Measurements from ENCODE around the gene LIMA1. TPM values are rescaled to one million over a fixed set of nuclear protein-coding genes. Genes with fewer than 3 reads are reported as not detected.
A peak's percentile ranks its signal among the peaks of the same experiment; 100 is the strongest.

The LIMA1 gene
- total and polyA plus RNA-seq, 5 experiments from 2014 or later: 9.0 to 12.5 (median 11.0) TPM

DNA sequence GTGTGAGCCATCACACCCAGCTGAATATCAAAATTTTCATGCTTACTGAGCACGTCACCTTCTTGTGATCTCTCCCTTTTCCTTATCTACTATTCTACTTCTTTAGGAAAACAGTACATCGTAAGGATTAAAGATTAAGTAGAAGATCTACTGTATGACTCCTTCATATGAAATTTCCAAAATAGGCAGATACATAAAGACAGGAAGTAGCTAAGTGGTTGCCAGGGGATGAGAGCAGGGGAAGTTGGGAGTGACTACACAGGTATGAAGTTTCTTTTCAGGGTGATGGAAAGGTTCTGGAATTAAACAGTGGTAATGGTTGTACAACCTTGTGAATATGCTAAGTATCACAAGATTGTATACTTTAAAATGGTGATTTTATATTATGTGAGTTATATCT, 79.6 kb downstream of the LIMA1 start:
- ATAC-seq (no peak), DNase-seq (no peak)
- Mint-ChIP-seq H3K4me1 (no peaks in the 10 kb centered on the region), H3K36me3 (peaks cover 13 to 75% (median 28%) of the 10 kb centered on the region in 3 donors), H3K27ac (no peak overlapping the region), H3K4me3 (no peak overlapping the region), H3K27me3 (no peaks in the 10 kb centered on the region), H3K9me3 (no peaks in the 10 kb centered on the region)
- POLR2A ChIA-PET: no interaction called here

GRCh38 chr12:50201987-50202521, 81.3 kb downstream of the LIMA1 start:
- Mint-ChIP-seq H3K4me3 (no peak overlapping the region), H3K27me3 (no peaks in the 10 kb centered on the region), H3K9me3 (no peaks in the 10 kb centered on the region), H3K4me1 (no peaks in the 10 kb centered on the region), H3K36me3 (peaks cover 13 to 87% (median 33%) of the 10 kb centered on the region in 3 donors), H3K27ac (no peak overlapping the region)
- DNase-seq (no peak), ATAC-seq (no peak)
- POLR2A ChIA-PET: no interaction called here

GRCh38 chr12:50200552-50201273, 82.6 kb downstream of the LIMA1 start:
- peaks cover 13 to 90% (median 33%) of the 10 kb centered on the region in 3 donors for H3K36me3 Mint-ChIP-seq
- no peak for DNase-seq
- ATAC-seq: no peak
- H3K27me3 Mint-ChIP-seq: no peaks in the 10 kb centered on the region
- no peak overlapping the region for H3K4me3 Mint-ChIP-seq
- POLR2A ChIA-PET: interaction anchor here (0.6 kb wide), 1 partner anchor 170 kb away, joined by 5 read pairs; no protein-coding TSS in a partner anchor
- no peaks in the 10 kb centered on the region for H3K9me3 Mint-ChIP-seq
- no peaks in the 10 kb centered on the region for H3K4me1 Mint-ChIP-seq
- peak overlapping the region in 1 of 10 donors; percentile 7 for H3K27ac Mint-ChIP-seq

DNA sequence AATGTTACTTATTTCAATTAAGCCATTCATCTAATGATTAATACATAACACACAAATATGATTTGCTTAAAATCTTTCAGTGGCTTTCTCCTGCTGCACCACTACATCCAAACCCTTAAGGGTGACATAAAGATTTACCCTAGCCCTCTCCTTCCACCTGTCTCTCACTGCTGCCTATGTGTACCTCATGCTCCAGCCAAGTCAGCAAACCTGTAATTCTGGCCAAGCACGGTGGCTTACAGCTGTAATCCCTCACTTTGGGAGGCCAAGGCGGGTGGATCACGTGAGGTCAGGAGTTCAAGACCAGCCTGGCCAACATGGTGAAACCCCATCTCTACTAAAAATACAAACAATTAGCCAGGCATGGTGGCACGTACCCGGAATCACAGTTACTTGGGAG, 84.5 kb downstream of the LIMA1 start:
- no peak for DNase-seq
- H3K4me1 Mint-ChIP-seq: no peaks in the 10 kb centered on the region
- ATAC-seq: no peak
- H3K4me3 Mint-ChIP-seq: no peak overlapping the region
- H3K27ac Mint-ChIP-seq: no peak overlapping the region
- H3K9me3 Mint-ChIP-seq: no peaks in the 10 kb centered on the region
- H3K36me3 Mint-ChIP-seq: peaks cover 13 to 83% (median 25%) of the 10 kb centered on the region in 3 donors
- POLR2A ChIA-PET: interaction anchor here (1.0 kb wide), 1 partner anchor 12 kb away, joined by 7 read pairs; no protein-coding TSS in a partner anchor
- no peaks in the 10 kb centered on the region for H3K27me3 Mint-ChIP-seq

DNA sequence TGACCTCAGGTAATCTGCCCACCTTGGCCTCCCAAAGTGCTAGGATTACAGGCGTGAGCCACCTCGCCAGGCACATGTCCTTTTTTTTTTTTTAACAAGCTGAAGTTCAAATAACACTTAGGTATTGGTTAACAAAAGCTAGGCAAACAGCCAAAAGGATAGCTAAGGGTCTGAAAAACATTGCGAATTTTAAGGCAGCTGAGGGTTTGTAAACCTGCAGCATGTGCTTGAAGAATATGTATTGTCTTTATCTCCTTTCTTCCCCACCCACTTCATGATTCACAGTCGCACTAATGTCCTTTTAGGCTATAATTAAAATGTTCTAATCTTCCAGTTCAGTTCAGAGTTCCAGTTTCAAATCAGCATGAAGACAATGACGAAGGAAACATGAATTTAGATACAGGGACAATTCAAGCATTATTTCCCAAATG, 86.0 kb downstream of the LIMA1 start:
- ATAC-seq: no peak
- H3K4me3 Mint-ChIP-seq: no peak overlapping the region
- POLR2A ChIA-PET: no interaction called here
- no peaks in the 10 kb centered on the region for H3K27me3 Mint-ChIP-seq
- no peaks in the 10 kb centered on the region for H3K9me3 Mint-ChIP-seq
- no peaks in the 10 kb centered on the region for H3K4me1 Mint-ChIP-seq
- peaks cover 5 to 78% (median 19%) of the 10 kb centered on the region in 3 donors for H3K36me3 Mint-ChIP-seq
- H3K27ac Mint-ChIP-seq: no peak overlapping the region
- no peak for DNase-seq

DNA sequence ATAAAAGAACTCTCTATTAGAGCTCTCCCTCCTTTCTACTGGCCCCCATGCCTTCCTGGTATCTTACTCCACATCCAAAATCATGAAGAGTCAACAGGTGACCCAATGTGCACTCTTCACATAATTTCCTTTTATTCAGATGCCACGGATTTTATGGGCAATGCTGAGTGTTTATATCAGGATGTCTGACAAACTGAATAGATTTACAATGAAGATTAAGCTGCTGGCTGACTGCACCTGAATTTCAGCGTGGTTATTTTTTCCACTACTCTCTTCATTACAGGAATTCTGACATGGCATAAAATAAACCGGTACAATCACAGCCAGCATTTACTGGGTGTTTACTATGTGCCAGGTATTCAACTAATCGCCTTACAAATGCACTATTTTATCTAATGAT, 86.8 kb downstream of the LIMA1 start:
- POLR2A ChIA-PET: no interaction called here
- Mint-ChIP-seq H3K4me3 (no peak overlapping the region), H3K4me1 (no peaks in the 10 kb centered on the region), H3K9me3 (no peaks in the 10 kb centered on the region), H3K27ac (no peak overlapping the region), H3K36me3 (peaks cover 5 to 79% (median 19%) of the 10 kb centered on the region in 3 donors), H3K27me3 (no peaks in the 10 kb centered on the region)
- DNase-seq (no peak), ATAC-seq (no peak)

DNA sequence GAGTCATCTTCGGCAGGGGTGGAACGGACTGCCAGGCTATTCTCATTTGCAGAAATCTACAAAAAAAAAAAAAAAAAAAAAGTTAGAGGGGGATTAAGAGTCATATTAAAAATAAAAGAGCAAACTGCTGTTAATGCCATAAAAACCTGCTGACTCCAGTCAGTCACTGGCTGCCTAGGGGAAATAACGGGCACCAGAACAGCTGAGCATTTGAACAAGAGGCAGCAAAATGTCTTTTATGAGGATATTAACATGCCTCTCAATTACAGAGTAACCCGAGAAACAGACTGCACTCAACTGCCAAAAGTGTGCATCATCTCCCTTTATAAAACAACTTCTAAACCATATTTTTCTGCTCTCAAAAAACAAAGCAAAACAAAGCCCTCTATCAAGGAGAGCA, 87.5 kb downstream of the LIMA1 start:
- Mint-ChIP-seq H3K4me1 (no peaks in the 10 kb centered on the region), H3K27me3 (no peaks in the 10 kb centered on the region), H3K27ac (peak overlapping the region in 2 of 10 donors; percentile 15 to 21), H3K4me3 (no peak overlapping the region), H3K9me3 (no peaks in the 10 kb centered on the region), H3K36me3 (peaks cover 5 to 79% (median 16%) of the 10 kb centered on the region in 3 donors)
- DNase-seq (no peak), ATAC-seq (no peak)
- POLR2A ChIA-PET: interaction anchor here (0.7 kb wide), 1 partner anchor 12 kb away, joined by 3 read pairs; no protein-coding TSS in a partner anchor

DNA sequence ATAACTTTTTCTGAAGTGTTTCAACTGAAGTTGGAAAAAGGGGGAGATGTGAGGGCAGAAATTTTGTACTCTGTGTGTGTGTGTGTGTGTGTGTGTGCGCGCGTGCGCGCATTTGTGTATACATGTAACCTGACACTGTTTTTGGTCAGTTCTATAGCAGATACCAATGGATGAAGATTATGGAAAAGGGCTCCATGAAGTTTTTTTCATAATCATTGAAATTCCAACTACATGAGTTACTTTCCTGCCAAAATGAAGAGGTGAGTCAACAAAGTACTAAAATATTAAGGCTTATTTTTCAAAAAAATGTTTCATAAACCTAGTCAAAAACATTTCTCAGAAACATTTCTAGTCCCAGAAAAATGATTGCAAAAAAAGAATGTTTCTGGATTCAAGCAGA, 90.4 kb downstream of the LIMA1 start:
- Mint-ChIP-seq H3K4me3 (no peak overlapping the region), H3K4me1 (peaks cover 3 to 9% (median 8%) of the 10 kb centered on the region in 4 donors), H3K27ac (no peak overlapping the region), H3K27me3 (no peaks in the 10 kb centered on the region), H3K9me3 (no peaks in the 10 kb centered on the region), H3K36me3 (peaks cover 0 to 72% (median 6%) of the 10 kb centered on the region in 3 donors)
- POLR2A ChIA-PET: no interaction called here
- DNase-seq (no peak), ATAC-seq (no peak)

DNA sequence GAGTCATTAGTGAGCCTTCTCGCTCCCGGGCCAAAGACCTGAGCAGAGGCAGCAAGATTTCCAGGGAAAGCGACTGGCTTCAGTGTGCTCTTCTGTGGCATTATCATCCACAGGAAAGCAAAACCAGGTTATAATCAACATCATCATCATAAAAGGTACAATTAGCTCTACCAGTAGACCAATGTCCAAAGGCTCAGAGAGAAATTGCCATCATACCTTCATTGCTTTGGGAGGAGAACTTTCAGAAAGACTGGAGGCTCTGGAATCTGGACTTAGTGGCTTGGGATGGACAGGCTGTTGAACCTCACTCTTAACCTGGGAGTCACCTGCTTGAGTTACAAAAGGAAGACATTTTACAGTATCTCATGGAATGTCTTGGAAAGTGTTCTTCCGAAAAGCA, 91.1 kb downstream of the LIMA1 start:
- Mint-ChIP-seq H3K4me1 (peaks cover 3 to 9% (median 8%) of the 10 kb centered on the region in 4 donors), H3K36me3 (peaks cover 0 to 71% (median 5%) of the 10 kb centered on the region in 3 donors), H3K27me3 (no peaks in the 10 kb centered on the region), H3K9me3 (no peaks in the 10 kb centered on the region), H3K4me3 (no peak overlapping the region), H3K27ac (peak overlapping the region in 1 of 10 donors; percentile 53)
- POLR2A ChIA-PET: no interaction called here
- no peak for ATAC-seq
- DNase-seq: no peak

GRCh38 chr12:50190859-50191258, 92.5 kb downstream of the LIMA1 start:
- no peaks in the 10 kb centered on the region for H3K27me3 Mint-ChIP-seq
- POLR2A ChIA-PET: interaction anchor here (0.5 kb wide), 1 partner anchor 66 kb away, joined by 3 read pairs; no protein-coding TSS in a partner anchor
- no peak overlapping the region for H3K4me3 Mint-ChIP-seq
- H3K4me1 Mint-ChIP-seq: peaks cover 3 to 13% (median 8%) of the 10 kb centered on the region in 4 donors
- no peak for ATAC-seq
- H3K36me3 Mint-ChIP-seq: peaks cover 0 to 57% (median 5%) of the 10 kb centered on the region in 3 donors
- no peak for DNase-seq
- H3K27ac Mint-ChIP-seq: no peak overlapping the region
- no peaks in the 10 kb centered on the region for H3K9me3 Mint-ChIP-seq

DNA sequence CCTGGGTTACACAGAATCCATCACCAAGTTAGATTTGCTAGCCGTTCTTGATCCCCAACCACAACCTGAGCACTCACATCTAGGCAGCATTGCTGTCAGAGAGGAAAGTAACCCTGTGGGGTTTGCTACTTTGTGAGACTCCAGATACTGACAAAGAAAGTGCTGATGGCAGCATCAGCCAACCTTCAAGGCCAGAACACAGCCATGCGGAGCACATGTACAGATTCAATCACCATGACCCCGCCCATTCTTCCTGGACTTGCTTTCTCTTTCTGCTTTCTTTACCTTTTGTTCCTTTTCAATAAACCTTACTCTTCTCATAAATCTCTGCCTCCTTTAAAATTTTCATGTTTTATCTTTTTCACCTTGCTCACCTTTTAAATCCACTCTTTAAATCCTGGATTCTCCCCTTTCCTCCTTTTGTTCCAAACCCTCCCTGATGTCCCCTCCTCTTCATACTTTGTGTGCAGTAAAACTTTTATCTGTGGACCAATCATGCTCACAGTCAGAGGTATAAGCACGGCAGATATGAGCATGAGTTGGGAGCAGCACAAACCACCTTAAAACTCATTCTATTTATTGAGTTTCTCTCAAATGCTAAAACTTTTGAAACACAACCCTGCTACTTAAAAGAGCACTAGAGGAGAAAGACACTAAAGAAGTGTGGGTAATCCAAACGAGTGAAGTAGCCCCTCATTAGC, 94.3 kb downstream of the LIMA1 start:
- Mint-ChIP-seq H3K4me3 (peak overlapping the region in 3 of 10 donors; percentile 1 to 60 (median 29)), H3K36me3 (peaks cover 0 to 49% (median 2%) of the 10 kb centered on the region in 3 donors), H3K9me3 (no peaks in the 10 kb centered on the region), H3K27me3 (no peaks in the 10 kb centered on the region), H3K27ac (peak overlapping the region in 9 of 10 donors; percentile 16 to 85 (median 63)), H3K4me1 (peaks cover 3 to 13% (median 8%) of the 10 kb centered on the region in 4 donors)
- DNase-seq (no peak), ATAC-seq (no peak)
- POLR2A ChIA-PET: no interaction called here

- DNase-seq: no peak
- Mint-ChIP-seq H3K36me3 (peaks cover 0 to 48% (median 2%) of the 10 kb centered on the region in 3 donors), H3K27me3 (no peaks in the 10 kb centered on the region), H3K4me3 (no peak overlapping the region), H3K9me3 (no peaks in the 10 kb centered on the region), H3K4me1 (peaks cover 3 to 13% (median 8%) of the 10 kb centered on the region in 4 donors), H3K27ac (peak overlapping the region in 5 of 10 donors; percentile 24 to 85 (median 56))
- POLR2A ChIA-PET: interaction anchor here (1.1 kb wide), 1 partner anchor 19 kb away, joined by 3 read pairs; no protein-coding TSS in a partner anchor
- ATAC-seq: no peak
These were observed 95.0 kb downstream of the LIMA1 start for GRCh38 chr12:50188241-50188781.
